HCT116 (cell line): ENCODE results near the gene HMGXB4. TPM values are rescaled to one million over a fixed set of nuclear protein-coding genes. Genes with fewer than 3 reads are reported as not detected.

Experiments
- ATAC-seq: fragments of 200-7000 bp; cut with Tn5 transposase; 2 replicates; pipeline ENCODE4 v1.9.1; 2020; ENCODE audit warnings: mild to moderate bottlenecking, moderate library complexity
- BruUV-seq: library from RNA; stranded (reverse); fragments of 400-500 nt; replicated peaks from 2 replicates; lab custom pipeline; 2021; lab: Mats Ljungman, UMichigan
- CTCF ChIA-PET: fragments of 300-600 bp; sonication (Branson Sonifier 250); formaldehyde crosslinking; loops from one replicate; lab custom pipeline; 2021; ENCODE audit warnings: antibody characterized with exemption; lab: Charles Lee
- POLR2A ChIA-PET: fragments of 300-600, 350-600 bp; sonication (Branson Sonifier 250); formaldehyde crosslinking; loops from one replicate; lab custom pipeline; 2021; ENCODE audit warnings: antibody characterized with exemption; lab: Charles Lee
- RAD21 ChIA-PET, 2 experiments: fragments of 300-600 bp; sonication (Branson Sonifier 250); formaldehyde crosslinking; loops; one replicate each; lab custom pipeline; 2023; ENCODE audit warnings: low total read pairs in 2 of 2; ENCODE audit not compliant: uncharacterized antibody in 2 of 2, unreplicated experiment in 2 of 2, low non-redundant PET in 1 of 2; lab: Charles Lee
- DNase-seq: peaks from one replicate; pipeline ENCODE4 v3.0.0-alpha.2; 2010; ENCODE audit warnings: low read depth, low spot score
- H2AFZ ChIP-seq: fragments of 200-600 bp; shearing (Covaris generic), sonication (generic); 2 replicates; pipeline ENCODE4 v1.6.1; 2017; ENCODE audit warnings: low read depth, mixed run types, mixed read lengths, antibody characterized with exemption, low read length; ENCODE audit not compliant: poor library complexity, severe bottlenecking
- H3K27ac ChIP-seq: 2 replicates; pipeline ENCODE4 v1.5.1; 2012; ENCODE audit warnings: low read depth, low read length
- H3K27me3 ChIP-seq: fragments of 200-600 bp; sonication (generic); 2 replicates; pipeline ENCODE4 v1.6.1; 2016; ENCODE audit warnings: mixed run types, low read length, mixed read lengths; ENCODE audit not compliant: insufficient read depth
- H3K36me3 ChIP-seq, 2 experiments: fragments of 200-500 bp in 1 of 2; fragments of 200-600 bp in 1 of 2; sonication (Bioruptor generic) in 1 of 2; sonication (generic) in 1 of 2; 2 replicates each; pipeline versions ENCODE4 v1.5.1 to v1.6.1; 2014 to 2016; ENCODE audit warnings: low read length in 2 of 2, inconsistent platforms in 1 of 2, mixed read lengths in 1 of 2, mixed run types in 1 of 2; ENCODE audit not compliant: insufficient read depth in 2 of 2, control insufficient read depth in 1 of 2
- H3K4me1 ChIP-seq, 2 experiments: fragments of 200-600 bp in 1 of 2; sonication (generic) in 1 of 2; 2 replicates each; pipeline versions ENCODE4 v1.5.1 to v1.6.1; 2012 to 2017; ENCODE audit warnings: low read length in 2 of 2, inconsistent platforms in 1 of 2, mild to moderate bottlenecking in 1 of 2, mixed read lengths in 1 of 2, mixed run types in 1 of 2, moderate library complexity in 1 of 2; ENCODE audit not compliant: insufficient read depth in 2 of 2, control insufficient read depth in 1 of 2
- H3K4me2 ChIP-seq: fragments of 200-600 bp; sonication (generic); 2 replicates; pipeline ENCODE4 v1.6.1; 2017; ENCODE audit warnings: mixed run types, low read length, mixed read lengths
- H3K4me3 ChIP-seq, 2 experiments: fragments of 200-600 bp in 1 of 2; sonication (generic) in 1 of 2; replicated peaks in 1 of 2; 2 replicates each; pipeline ENCODE4 v1.5.1; 2011 to 2016; ENCODE audit warnings: low read length in 2 of 2, control low read depth in 1 of 2, low read depth in 1 of 2, mild to moderate bottlenecking in 1 of 2, mixed read lengths in 1 of 2, mixed run types in 1 of 2
- H3K79me2 ChIP-seq: fragments of 200-600 bp; sonication (generic); 2 replicates; pipeline ENCODE4 v1.6.1; 2017; ENCODE audit warnings: mild to moderate bottlenecking, mixed run types, low read length, moderate library complexity, mixed read lengths; ENCODE audit not compliant: insufficient read depth
- H3K9ac ChIP-seq: fragments of 200-600 bp; sonication (generic); 2 replicates; pipeline ENCODE4 v1.6.1; 2016; ENCODE audit warnings: low read length, mixed read lengths
- H3K9me2 ChIP-seq: fragments of 200-600 bp; sonication (generic), shearing (Covaris generic); 2 replicates; pipeline ENCODE4 v1.6.1; 2017; ENCODE audit warnings: mixed run types, mild to moderate bottlenecking, moderate library complexity; ENCODE audit not compliant: insufficient read depth
- H3K9me3 ChIP-seq, 2 experiments: fragments of 200-500 bp in 1 of 2; fragments of 200-600 bp in 1 of 2; sonication (Bioruptor generic) in 1 of 2; sonication (generic) in 1 of 2; 2 replicates each; pipeline ENCODE4 v1.6.1; 2014 to 2017; ENCODE audit warnings: low read length in 2 of 2, mixed read lengths in 2 of 2, inconsistent platforms in 1 of 2, low read depth in 1 of 2, mild to moderate bottlenecking in 1 of 2, mixed run types in 1 of 2, moderate library complexity in 1 of 2; ENCODE audit not compliant: control insufficient read depth in 1 of 2, insufficient read depth in 1 of 2
- H4K20me1 ChIP-seq: fragments of 200-600 bp; sonication (generic), shearing (Covaris generic); 2 replicates; pipeline ENCODE4 v1.6.1; 2017; ENCODE audit warnings: mixed run types, mild to moderate bottlenecking, moderate library complexity; ENCODE audit not compliant: insufficient read depth
- FOSL1 ChIP-seq: IDR thresholded peaks from 2 replicates; pipeline ENCODE4 v1.6.1; 2012; ENCODE audit warnings: low read depth
- MAX ChIP-seq: IDR thresholded peaks from 2 replicates; pipeline ENCODE4 v1.6.1; 2012
- POLR2A ChIP-seq: IDR thresholded peaks from 2 replicates; pipeline ENCODE4 v1.7.0; 2011; ENCODE audit warnings: borderline replicate concordance; ENCODE audit not compliant: insufficient read depth, insufficient read length; ENCODE audit errors: extremely low read depth
- REST ChIP-seq: IDR thresholded peaks from 2 replicates; pipeline ENCODE4 v1.6.1; 2012; ENCODE audit warnings: low read depth
- intact Hi-C: fragments of 100-400 bp; cut with micrococcal nuclease; formaldehyde crosslinking; loops from 2 replicates; pipeline ENCODE4 v1.10.0; 2022
- total RNA-seq: library from RNA; stranded (reverse); gene quantifications from one replicate; pipeline ENCODE4 v1.2.1, GENCODE V29; 2021; ENCODE audit not compliant: unreplicated experiment
- TF ChIP-seq, protein P1 (sequence below): IDR thresholded peaks from 2 replicates; pipeline ENCODE4 v1.6.1; 2011; ENCODE audit warnings: mild to moderate bottlenecking, low read length, moderate library complexity; ENCODE audit not compliant: insufficient replicate concordance; ENCODE audit errors: extremely low read depth

HMGXB4 gene
- total RNA-seq, 1 experiment from 2014 or later = 36.7 TPM

DNA sequence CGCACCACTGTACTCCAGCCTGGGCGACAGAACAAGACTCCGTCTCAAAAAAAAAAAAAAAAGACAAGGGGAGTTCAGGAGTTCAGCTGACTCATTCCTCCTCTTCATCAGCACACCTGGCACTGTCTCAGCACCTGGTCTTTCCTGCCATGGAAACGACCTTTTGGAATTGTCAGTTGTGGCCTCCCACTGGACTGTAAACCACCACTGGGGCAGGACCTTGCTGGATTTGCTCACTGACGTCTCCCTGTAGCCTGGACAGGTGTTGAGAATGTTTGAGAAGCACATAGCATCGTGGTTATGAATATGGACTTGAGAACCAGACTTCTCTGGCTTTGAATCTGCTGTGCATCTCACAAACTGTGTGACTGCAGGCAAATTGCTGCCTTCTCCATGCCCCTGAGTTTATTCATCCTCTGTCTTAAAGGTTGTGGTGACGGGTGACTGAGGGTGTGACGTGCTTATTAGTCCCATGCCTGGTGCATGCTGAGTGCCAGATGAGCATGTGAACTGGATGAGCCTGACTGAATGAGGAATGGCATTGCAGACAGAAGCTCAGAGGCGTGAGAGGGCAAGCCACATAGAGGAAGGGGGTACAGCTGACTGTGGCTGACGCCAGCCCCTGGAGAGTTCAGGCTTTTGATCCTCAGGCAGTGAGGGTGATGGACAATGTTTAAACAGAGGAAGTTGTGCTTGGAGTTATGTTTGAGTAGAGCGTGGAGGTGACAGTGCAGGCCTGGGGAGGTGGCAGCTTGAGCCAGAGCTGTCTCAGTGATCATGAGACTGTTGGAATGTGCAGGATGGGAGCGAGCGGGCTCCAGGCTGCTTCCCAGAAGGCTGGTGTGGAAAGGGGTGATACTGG lies 55.1 kb downstream of the HMGXB4 start:
- no peaks in the 10 kb centered on the region for H4K20me1 ChIP-seq

More for the DNA sequence above, 55.1 kb downstream of the HMGXB4 start:
- no peaks in the 10 kb centered on the region for H3K27me3 ChIP-seq
- H3K4me1 ChIP-seq = peaks cover 27 to 45% of the 10 kb centered on the region in 2 experiments
- H3K36me3 ChIP-seq = no peaks in the 10 kb centered on the region
- ChIA-PET RAD21 (no interaction called here), CTCF (no interaction called here)
- no peaks in the 10 kb centered on the region for H3K9me2 ChIP-seq
- H2AFZ ChIP-seq = no peak overlapping the region
- H3K4me2 ChIP-seq = peak overlapping the region; percentile 59
- peak overlapping the region; percentile 25; the same call in 1 of the 2 replicates for H3K27ac ChIP-seq
- H3K9me3 ChIP-seq = no peaks in the 10 kb centered on the region
- 0 out of 2 replicates have a peak, but pooled peaks cover 2% of the 10 kb centered on the region for H3K79me2 ChIP-seq
- peak overlapping the region; percentile 28; the same call in 1 of the 2 replicates for H3K9ac ChIP-seq
- H3K4me3 ChIP-seq = 0 out of 4 replicates have a peak overlapping the region, but pooled peaks of 1 of the 2 experiments have one; percentile 2
- no TSS peak for BruUV-seq
- intact Hi-C loops = no loop called here
- 0 out of 2 replicates have a peak, but pooled peaks have one; percentile 25 for TF ChIP-seq FOSL1
- TF ChIP-seq, protein P1, sequence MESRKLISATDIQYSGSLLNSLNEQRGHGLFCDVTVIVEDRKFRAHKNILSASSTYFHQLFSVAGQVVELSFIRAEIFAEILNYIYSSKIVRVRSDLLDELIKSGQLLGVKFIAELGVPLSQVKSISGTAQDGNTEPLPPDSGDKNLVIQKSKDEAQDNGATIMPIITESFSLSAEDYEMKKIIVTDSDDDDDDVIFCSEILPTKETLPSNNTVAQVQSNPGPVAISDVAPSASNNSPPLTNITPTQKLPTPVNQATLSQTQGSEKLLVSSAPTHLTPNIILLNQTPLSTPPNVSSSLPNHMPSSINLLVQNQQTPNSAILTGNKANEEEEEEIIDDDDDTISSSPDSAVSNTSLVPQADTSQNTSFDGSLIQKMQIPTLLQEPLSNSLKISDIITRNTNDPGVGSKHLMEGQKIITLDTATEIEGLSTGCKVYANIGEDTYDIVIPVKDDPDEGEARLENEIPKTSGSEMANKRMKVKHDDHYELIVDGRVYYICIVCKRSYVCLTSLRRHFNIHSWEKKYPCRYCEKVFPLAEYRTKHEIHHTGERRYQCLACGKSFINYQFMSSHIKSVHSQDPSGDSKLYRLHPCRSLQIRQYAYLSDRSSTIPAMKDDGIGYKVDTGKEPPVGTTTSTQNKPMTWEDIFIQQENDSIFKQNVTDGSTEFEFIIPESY = no peak
- no peak for TF ChIP-seq POLR2A
- peak; percentile 20; the same call in 1 of the 2 replicates for TF ChIP-seq MAX
- no peak for TF ChIP-seq REST
- TF ChIP-seq, all 23 proteins: peak for 2
- POLR2A ChIA-PET = no interaction called here
- ATAC-seq (peak; percentile 77), DNase-seq (peak; percentile 16)
